OCI-LY7 (cell line): ENCODE results near the gene GADD45A.

ENCODE experiments used
- CTCF ChIP-seq: fragments of 200-600 bp; sonication (generic); conservative IDR thresholded peaks from 2 replicates; pipeline ENCODE4 v1.5.1; 2014; ENCODE audit warnings: mild to moderate bottlenecking, antibody characterized with exemption, low read length, moderate library complexity, mixed read lengths
- EZH2phosphoT487 ChIP-seq: fragments of 200-600 bp; sonication (generic); IDR thresholded peaks from 2 replicates; pipeline ENCODE4 v1.6.1; 2018; ENCODE audit warnings: low read depth, borderline replicate concordance, mild to moderate bottlenecking, mixed run types, antibody characterized with exemption, low read length, moderate library complexity, mixed read lengths

GRCh38 chr1:67652800-67653199 is 32.2 kb upstream of the GADD45A start:
- TF ChIP-seq CTCF (no peak), EZH2phosphoT487 (no peak)
